Measurements from ENCODE around the gene RAD51B. TPM values are rescaled to one million over a fixed set of nuclear protein-coding genes. Genes with fewer than 3 reads are reported as not detected.

Gene RAD51B
- total RNA-seq, 2 donors from 2014 or later, result 9.3 to 12.1 TPM

DNA sequence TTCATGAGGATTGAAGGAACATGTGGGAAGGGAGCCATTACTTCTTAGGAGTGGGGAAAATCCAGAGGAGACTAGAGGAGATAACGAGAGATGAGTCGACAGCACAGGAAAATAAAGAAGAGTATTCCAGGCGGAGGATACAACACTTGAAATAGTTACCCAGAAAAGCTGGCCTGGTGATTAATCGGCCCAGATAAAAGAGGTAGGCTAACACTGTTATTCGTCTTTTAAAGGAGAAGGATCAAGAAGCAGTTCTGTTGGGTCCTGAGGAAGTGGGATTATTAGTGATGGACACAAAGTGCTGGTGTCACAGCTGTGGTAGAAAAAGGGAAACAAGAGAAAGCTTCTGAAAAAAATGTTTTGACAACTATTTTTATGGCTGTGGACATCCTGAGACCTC is 548.0 kb downstream of the RAD51B start:
- Histone ChIP-seq H3K27ac (no peak overlapping the region), H3K27me3 (replicated peaks; ENCODE audit: insufficient read depth) (no peaks in the 10 kb centered on the region), H3K36me3 (no peaks in the 10 kb centered on the region), H3K4me1 (ENCODE audit: control insufficient read depth in 1 of 2, low read depth in 2 of 2) (peaks cover 15 to 39% of the 10 kb centered on the region in 2 donors), H3K9me3 (no peaks in the 10 kb centered on the region), H3K4me3 (no peak overlapping the region)
- TF ChIP-seq, protein P1, sequence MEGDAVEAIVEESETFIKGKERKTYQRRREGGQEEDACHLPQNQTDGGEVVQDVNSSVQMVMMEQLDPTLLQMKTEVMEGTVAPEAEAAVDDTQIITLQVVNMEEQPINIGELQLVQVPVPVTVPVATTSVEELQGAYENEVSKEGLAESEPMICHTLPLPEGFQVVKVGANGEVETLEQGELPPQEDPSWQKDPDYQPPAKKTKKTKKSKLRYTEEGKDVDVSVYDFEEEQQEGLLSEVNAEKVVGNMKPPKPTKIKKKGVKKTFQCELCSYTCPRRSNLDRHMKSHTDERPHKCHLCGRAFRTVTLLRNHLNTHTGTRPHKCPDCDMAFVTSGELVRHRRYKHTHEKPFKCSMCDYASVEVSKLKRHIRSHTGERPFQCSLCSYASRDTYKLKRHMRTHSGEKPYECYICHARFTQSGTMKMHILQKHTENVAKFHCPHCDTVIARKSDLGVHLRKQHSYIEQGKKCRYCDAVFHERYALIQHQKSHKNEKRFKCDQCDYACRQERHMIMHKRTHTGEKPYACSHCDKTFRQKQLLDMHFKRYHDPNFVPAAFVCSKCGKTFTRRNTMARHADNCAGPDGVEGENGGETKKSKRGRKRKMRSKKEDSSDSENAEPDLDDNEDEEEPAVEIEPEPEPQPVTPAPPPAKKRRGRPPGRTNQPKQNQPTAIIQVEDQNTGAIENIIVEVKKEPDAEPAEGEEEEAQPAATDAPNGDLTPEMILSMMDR (IDR thresholded peaks at IDR 0.05), result no peak
- DNase-seq (ENCODE audit: low spot score) (no peak), ATAC-seq (ENCODE audit: insufficient number of reproducible peaks, low FRiP score, low read depth) (no peak)

DNA sequence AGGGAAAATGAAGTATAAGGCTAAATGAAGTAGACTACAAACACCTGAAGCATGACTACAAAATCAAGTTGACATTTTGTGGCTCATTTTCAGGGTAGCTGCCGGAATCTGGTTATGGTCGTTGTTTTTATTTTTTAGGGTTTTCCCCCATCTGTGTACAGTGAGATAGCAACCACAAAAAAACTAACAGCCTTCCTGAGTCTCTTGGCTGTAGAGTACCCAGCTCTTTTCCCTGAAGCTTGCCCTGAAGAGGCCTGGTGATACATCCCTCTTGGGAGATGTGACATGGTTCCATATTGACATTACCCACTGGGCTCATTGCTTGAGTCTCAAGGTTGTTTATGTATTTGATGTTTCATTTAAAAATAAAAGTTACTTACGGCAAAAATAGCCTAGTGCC is 549.3 kb downstream of the RAD51B start:
- DNase-seq (ENCODE audit: low spot score) (no peak), ATAC-seq (ENCODE audit: insufficient number of reproducible peaks, low FRiP score, low read depth) (no peak)
- Histone ChIP-seq H3K4me1 (ENCODE audit: control insufficient read depth in 1 of 2, low read depth in 2 of 2) (peaks cover 15 to 36% of the 10 kb centered on the region in 2 donors), H3K27me3 (replicated peaks; ENCODE audit: insufficient read depth) (no peaks in the 10 kb centered on the region), H3K9me3 (no peaks in the 10 kb centered on the region), H3K27ac (no peak overlapping the region), H3K4me3 (no peak overlapping the region), H3K36me3 (no peaks in the 10 kb centered on the region)
- TF ChIP-seq, protein P1 (IDR thresholded peaks at IDR 0.05), result no peak

DNA sequence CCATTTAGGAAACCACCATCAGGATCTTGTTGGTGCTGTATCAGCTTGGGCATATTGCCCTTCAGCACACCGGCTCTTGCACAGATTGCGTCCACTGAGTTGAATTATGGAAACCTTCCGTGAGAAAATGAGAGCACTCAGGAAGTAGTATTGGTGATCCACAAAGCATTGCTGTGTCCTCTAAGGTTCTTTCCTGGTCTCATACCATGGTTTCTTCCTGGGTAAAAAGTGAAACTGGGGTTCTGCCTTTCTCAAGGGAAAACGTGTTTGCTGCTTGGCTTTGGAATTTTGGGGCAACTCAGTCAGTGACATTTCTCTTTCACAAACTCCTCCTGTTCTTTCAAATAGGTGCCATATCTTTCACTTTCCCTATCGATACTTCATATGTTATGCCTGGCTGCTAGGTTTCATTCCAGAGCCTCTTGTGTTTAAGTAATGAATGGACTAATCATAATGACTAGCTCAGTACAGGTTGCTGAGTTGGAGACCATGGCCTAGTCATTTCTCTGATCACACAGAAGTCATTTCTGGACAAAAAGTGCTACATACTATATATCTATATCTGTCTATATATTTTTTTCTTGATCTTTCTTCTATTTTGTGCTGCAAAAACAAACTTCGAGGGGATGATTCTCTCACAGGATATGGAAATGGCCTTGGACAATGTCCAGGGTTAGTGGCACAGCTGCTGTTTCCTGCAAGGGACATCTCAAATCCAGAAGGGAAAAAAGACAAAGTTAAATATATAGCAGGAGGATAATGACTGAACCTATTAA is 549.9 kb downstream of the RAD51B start:
- no peak for ATAC-seq (ENCODE audit: insufficient number of reproducible peaks, low FRiP score, low read depth)
- Histone ChIP-seq H3K27me3 (replicated peaks; ENCODE audit: insufficient read depth) (no peaks in the 10 kb centered on the region), H3K27ac (no peak overlapping the region), H3K4me1 (ENCODE audit: control insufficient read depth in 1 of 2, low read depth in 2 of 2) (peaks cover 9 to 30% of the 10 kb centered on the region in 2 donors), H3K9me3 (no peaks in the 10 kb centered on the region), H3K36me3 (no peaks in the 10 kb centered on the region), H3K4me3 (no peak overlapping the region)
- TF ChIP-seq, protein P1 (IDR thresholded peaks at IDR 0.05), result no peak
- DNase-seq (ENCODE audit: low spot score), result no peak

DNA sequence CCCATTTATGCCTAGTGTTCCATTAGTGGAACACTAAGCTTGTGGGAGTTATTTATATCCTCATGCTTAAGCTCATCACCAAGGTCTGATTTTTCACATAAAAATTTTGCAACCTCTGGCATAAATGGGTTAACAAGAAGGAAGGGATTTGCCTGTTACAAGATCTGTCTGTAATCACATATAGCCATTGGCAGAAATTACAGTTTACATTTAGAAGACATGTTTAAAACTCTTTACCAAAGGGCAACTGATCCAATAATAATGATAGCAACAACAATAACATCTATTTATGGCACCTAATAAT is 550.4 kb downstream of the RAD51B start:
- Histone ChIP-seq H3K27me3 (replicated peaks; ENCODE audit: insufficient read depth) (no peaks in the 10 kb centered on the region), H3K4me1 (ENCODE audit: control insufficient read depth in 1 of 2, low read depth in 2 of 2) (peaks cover 6 to 30% of the 10 kb centered on the region in 2 donors), H3K36me3 (no peaks in the 10 kb centered on the region), H3K9me3 (no peaks in the 10 kb centered on the region), H3K27ac (no peak overlapping the region), H3K4me3 (no peak overlapping the region)
- no peak for ATAC-seq (ENCODE audit: insufficient number of reproducible peaks, low FRiP score, low read depth)
- no peak for DNase-seq (ENCODE audit: low spot score)
- TF ChIP-seq, protein P1 (IDR thresholded peaks at IDR 0.05), result no peak

DNA sequence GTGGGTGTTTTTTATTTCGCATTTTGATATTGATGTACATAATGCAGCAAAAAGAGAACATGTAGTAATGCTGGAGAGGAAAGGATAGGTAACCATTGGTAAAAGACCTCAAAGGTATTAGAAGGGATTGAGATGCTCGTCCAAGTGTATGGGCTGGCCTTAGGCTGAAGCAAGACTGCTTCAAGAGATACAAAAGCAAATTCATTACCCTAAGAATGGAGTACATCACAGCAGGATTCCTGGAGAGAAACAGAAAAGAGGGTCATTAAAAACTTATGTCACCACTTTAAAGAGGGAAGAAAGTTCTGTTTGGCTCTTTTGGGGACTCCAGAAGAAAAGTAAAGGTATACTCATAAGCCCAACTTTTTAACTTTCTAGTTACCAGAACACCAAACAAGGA is 552.8 kb downstream of the RAD51B start:
- Histone ChIP-seq H3K27me3 (replicated peaks; ENCODE audit: insufficient read depth) (no peaks in the 10 kb centered on the region), H3K27ac (no peak overlapping the region), H3K4me3 (no peak overlapping the region), H3K9me3 (no peaks in the 10 kb centered on the region), H3K4me1 (ENCODE audit: control insufficient read depth in 1 of 2, low read depth in 2 of 2) (peaks cover 12 to 43% of the 10 kb centered on the region in 2 donors), H3K36me3 (no peaks in the 10 kb centered on the region)
- TF ChIP-seq, protein P1 (IDR thresholded peaks at IDR 0.05), result no peak
- ATAC-seq (ENCODE audit: insufficient number of reproducible peaks, low FRiP score, low read depth) (no peak), DNase-seq (ENCODE audit: low spot score) (no peak)

Data from thoracic aorta (tissue), 2 donors.